Activated naive CD4-positive, alpha-beta T cell treated with anti-CD3 and anti-CD28 coated beads, Interleukin-2, amount 50 U/mL, for 24 hours (primary cell): ENCODE results near the gene NID2.

Experiments used
- H3K27ac Mint-ChIP-seq: one replicate; pipeline ENCODE4 v1.8.0; 2021; ENCODE audit warnings: mild to moderate bottlenecking, mixed read lengths
- H3K27me3 Mint-ChIP-seq: one replicate; pipeline ENCODE4 v1.8.0; 2021; ENCODE audit warnings: mixed read lengths
- H3K36me3 Mint-ChIP-seq: one replicate; pipeline ENCODE4 v1.8.0; 2021; ENCODE audit warnings: mixed read lengths
- H3K4me1 Mint-ChIP-seq: one replicate; pipeline ENCODE4 v1.8.0; 2021; ENCODE audit warnings: mixed read lengths
- H3K4me3 Mint-ChIP-seq: one replicate; pipeline ENCODE4 v1.8.0; 2021; ENCODE audit warnings: mild to moderate bottlenecking, mixed read lengths
- H3K9me3 Mint-ChIP-seq: one replicate; pipeline ENCODE4 v1.8.0; 2021; ENCODE audit warnings: mixed read lengths

The NID2 gene, protein sequence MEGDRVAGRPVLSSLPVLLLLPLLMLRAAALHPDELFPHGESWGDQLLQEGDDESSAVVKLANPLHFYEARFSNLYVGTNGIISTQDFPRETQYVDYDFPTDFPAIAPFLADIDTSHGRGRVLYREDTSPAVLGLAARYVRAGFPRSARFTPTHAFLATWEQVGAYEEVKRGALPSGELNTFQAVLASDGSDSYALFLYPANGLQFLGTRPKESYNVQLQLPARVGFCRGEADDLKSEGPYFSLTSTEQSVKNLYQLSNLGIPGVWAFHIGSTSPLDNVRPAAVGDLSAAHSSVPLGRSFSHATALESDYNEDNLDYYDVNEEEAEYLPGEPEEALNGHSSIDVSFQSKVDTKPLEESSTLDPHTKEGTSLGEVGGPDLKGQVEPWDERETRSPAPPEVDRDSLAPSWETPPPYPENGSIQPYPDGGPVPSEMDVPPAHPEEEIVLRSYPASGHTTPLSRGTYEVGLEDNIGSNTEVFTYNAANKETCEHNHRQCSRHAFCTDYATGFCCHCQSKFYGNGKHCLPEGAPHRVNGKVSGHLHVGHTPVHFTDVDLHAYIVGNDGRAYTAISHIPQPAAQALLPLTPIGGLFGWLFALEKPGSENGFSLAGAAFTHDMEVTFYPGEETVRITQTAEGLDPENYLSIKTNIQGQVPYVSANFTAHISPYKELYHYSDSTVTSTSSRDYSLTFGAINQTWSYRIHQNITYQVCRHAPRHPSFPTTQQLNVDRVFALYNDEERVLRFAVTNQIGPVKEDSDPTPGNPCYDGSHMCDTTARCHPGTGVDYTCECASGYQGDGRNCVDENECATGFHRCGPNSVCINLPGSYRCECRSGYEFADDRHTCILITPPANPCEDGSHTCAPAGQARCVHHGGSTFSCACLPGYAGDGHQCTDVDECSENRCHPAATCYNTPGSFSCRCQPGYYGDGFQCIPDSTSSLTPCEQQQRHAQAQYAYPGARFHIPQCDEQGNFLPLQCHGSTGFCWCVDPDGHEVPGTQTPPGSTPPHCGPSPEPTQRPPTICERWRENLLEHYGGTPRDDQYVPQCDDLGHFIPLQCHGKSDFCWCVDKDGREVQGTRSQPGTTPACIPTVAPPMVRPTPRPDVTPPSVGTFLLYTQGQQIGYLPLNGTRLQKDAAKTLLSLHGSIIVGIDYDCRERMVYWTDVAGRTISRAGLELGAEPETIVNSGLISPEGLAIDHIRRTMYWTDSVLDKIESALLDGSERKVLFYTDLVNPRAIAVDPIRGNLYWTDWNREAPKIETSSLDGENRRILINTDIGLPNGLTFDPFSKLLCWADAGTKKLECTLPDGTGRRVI (N-terminal part only)

DNA sequence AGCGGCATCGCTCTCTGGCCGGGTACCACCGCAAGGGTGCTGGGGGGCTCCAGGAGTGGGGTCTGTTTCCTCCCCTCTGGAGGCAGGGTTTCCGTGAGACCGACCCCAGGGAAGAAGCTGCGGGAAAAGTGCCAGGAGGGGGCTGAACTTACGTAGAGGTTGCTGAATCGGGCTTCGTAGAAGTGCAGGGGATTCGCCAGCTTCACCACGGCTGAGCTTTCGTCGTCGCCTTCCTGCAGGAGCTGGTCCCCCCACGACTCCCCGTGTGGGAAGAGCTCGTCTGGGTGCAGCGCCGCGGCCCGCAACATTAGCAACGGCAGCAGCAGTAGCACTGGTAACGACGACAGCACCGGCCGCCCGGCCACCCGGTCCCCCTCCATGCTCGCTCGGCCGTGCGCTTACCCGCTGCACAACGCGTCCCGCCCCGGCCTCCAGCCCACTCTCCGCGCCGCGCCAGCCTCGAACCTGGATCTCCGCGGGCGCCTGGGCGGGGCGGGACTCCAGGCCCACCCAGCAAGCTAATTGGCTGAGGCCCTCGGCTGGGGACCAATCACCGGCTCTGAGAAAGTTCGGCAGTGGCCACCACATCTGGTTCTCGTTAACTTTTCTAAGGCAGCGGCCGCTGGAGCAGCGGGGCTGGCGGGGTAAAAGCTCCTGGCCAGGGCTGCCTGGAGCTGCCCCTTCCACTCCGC lies at the start of gene NID2:
Gene NID2 (minus strand): TSS at position 445 of the 692 bp plus-strand sequence. CDS start 65 bp downstream, at position 380.
- Mint-ChIP-seq H3K36me3 (no peaks in the 10 kb centered on the region), H3K27me3 (peaks cover 34% of the 10 kb centered on the region), H3K4me3 (peak within 1 kb of the TSS; percentile 61), H3K4me1 (peaks cover 17% of the 10 kb centered on the region), H3K27ac (no peak within 1 kb of the TSS), H3K9me3 (no peaks in the 10 kb centered on the region)

DNA sequence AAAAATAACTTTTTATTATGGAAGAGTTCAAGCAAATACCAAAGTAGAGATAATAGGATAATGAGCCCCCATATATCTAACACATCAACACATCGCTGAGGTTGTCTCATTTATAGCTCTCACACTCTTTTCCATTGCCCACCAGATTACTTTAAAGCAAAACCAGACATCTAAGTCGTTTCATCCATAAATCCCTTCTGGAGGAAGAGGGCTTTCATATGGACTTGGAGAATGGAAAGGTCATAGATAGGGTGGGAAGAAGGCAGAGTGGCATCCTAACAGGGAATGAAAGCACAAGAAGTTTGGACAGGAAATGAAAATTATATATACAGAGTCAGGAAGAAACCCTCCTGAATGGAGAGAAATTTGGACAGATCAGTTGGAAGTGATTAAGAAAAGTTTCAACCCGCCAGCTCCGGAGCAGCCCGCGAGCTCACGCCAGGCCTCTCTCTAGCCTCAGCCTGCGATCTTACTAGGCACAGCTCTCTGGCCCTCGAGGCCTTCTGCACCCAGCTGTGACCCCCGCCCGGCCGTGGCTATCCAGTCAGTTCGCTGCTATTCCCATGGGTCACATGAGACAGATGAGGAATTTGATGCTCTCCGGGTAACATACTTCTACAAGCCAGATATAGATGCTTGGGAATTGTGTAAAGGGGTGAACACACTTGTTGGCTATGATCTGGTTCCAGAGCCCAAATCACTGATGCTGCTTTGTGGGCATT lies 48.4 kb upstream of the NID2 start:
- Mint-ChIP-seq H3K4me1 (no peaks in the 10 kb centered on the region), H3K36me3 (no peaks in the 10 kb centered on the region), H3K4me3 (no peak overlapping the region), H3K27me3 (no peaks in the 10 kb centered on the region), H3K9me3 (no peaks in the 10 kb centered on the region), H3K27ac (no peak overlapping the region)

DNA sequence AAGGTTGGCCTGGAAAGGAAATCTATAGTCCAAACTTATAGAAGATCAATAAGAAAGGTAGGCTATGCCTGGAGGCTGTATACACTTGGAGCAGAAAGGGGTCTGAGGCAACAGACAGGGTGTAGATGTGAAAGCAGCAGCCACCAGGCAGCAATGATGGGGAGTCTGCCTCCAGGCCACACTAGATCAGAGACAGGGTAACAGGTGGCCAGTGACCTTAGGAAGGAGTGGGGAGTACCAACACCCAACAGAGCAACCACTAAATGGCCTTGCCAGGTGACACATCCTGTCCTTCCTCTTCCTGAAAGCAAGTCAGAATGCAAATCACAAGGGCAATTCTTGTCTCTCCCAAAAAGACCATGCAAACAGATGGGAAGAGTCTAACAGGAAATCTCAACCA lies 46.4 kb upstream of the NID2 start:
- Mint-ChIP-seq H3K36me3 (no peaks in the 10 kb centered on the region), H3K27ac (no peak overlapping the region), H3K9me3 (no peaks in the 10 kb centered on the region), H3K4me3 (no peak overlapping the region), H3K27me3 (no peaks in the 10 kb centered on the region), H3K4me1 (no peaks in the 10 kb centered on the region)

DNA sequence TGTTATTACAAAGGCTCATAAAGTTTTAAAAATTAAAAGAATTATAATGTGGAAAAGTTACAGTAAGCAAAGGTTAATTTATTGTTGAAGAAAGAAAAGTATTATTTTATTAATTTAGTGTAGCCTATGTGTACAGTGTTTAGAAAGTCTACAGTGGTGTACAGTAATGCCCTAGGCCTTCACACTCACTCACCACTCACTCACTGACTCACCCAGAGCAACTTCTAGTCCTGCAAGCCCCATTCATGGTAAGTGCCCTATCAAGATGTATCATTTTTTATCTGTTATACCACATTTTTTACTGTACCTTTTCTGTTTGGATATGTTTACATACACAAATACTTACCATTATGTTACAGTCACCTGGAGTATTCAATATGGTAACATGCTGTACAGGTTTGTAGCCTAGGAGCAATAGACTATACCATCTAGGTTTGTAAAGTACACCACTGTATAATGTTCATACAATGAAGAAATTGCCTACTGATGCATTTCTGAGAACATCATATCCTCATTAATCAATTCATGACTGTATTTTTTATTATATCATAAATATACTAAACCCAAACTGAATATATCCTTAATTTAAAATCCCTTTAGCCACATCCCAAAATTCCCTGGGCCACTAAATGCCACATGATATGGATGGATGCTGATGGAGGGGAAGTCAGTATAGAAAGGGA lies 43.6 kb upstream of the NID2 start:
- Mint-ChIP-seq H3K9me3 (no peaks in the 10 kb centered on the region), H3K4me3 (no peak overlapping the region), H3K27ac (no peak overlapping the region), H3K27me3 (peaks cover 4% of the 10 kb centered on the region), H3K36me3 (peaks cover 1% of the 10 kb centered on the region), H3K4me1 (no peaks in the 10 kb centered on the region)

DNA sequence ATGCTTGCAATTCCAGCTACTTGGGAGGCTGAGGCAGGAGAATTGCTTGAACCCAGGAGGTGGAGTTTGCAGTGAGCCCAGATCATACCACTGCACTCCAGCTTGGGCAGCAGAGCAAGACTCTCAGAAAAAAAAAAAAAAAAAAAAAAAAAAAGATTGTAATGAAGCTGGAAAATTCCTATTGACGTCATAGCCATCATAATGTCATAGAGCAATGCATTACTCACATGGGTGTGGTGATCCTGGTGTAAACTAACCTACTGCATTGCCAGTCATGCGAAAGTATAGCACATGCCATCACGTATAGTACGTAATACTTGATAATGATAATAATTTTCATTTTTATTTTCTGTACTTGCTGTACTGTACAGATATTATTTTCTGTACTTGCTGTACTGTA lies 42.7 kb upstream of the NID2 start:
- peaks cover 1% of the 10 kb centered on the region for H3K36me3 Mint-ChIP-seq
- H3K27me3 Mint-ChIP-seq, result peaks cover 4% of the 10 kb centered on the region
- H3K4me3 Mint-ChIP-seq, result no peak overlapping the region
- no peak overlapping the region for H3K27ac Mint-ChIP-seq
- no peaks in the 10 kb centered on the region for H3K9me3 Mint-ChIP-seq
- no peaks in the 10 kb centered on the region for H3K4me1 Mint-ChIP-seq

DNA sequence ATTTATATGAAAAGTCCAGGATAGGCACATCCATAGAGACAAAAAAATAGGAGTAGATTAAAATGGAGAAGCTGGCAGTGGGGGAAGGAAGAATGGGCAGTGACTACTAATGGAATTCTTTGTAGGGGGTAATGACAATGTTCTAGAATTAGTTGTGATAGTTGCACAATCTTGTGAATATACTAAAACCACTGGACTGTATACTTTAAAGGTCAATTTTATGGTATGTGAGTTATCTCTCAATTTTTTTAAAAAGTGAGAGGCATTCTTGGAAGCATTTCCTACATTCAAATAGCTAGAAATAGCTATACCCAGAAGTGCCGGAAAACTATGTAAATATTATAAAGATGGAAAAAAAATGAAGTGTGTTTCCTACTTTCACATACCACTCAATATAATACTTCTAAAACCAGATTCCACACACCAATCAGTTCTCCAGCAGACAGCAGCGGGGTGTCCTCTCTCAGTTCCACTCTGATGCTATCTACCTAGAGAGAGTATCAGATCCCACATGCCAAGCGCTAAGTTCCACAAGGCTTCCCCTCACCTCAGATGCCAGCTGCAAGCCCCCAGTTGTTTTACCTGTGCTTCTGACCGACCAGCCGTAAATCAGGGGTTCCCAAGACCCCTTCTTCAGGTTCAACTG lies 41.7 kb upstream of the NID2 start:
- H3K36me3 Mint-ChIP-seq, result peaks cover 1% of the 10 kb centered on the region
- H3K9me3 Mint-ChIP-seq, result no peaks in the 10 kb centered on the region
- H3K27me3 Mint-ChIP-seq, result peaks cover 4% of the 10 kb centered on the region
- no peak overlapping the region for H3K4me3 Mint-ChIP-seq
- no peaks in the 10 kb centered on the region for H3K4me1 Mint-ChIP-seq
- no peak overlapping the region for H3K27ac Mint-ChIP-seq

DNA sequence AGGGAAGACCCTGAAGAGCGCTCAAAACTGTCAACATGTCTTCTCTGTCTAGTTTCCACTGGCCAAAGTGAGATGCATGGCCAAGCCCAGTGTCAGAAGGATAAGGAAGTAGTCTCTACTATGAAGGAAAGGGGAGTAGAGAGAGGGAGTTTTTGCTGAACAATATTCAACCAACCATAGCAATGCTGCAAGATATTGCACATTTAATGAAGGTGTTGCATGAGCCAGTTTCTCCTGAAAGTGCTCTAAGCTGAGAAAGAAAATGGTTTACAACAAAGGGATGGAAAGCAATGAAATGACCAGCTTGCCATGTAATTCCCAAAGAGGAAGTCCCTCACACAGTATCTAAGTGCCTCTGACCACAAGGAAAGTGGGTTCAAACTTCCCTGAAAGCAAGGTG lies 40.0 kb upstream of the NID2 start:
- Mint-ChIP-seq H3K27ac (no peak overlapping the region), H3K9me3 (no peaks in the 10 kb centered on the region), H3K27me3 (peaks cover 4% of the 10 kb centered on the region), H3K36me3 (peaks cover 1% of the 10 kb centered on the region), H3K4me1 (no peaks in the 10 kb centered on the region), H3K4me3 (no peak overlapping the region)

DNA sequence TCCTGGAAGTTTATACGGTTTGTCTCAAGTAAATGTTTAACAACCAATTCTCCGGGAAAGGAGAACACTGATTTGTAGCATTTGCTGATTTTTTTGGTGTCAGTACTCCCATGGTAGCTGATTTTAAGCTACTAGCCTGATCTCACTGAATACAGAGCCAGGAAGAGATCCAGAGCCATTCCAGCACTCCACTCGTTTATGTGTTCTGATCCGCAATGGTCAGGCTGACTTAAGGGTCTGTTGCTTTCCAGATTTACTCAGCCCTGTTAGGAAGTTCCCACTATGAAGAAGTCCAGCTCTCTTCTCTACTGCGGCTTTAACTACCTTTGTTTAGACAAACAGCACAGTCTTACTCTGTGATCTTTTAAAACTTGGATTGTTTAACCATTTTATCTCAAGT lies 38.0 kb upstream of the NID2 start:
- Mint-ChIP-seq H3K27me3 (peaks cover 4% of the 10 kb centered on the region), H3K9me3 (no peaks in the 10 kb centered on the region), H3K4me3 (no peak overlapping the region), H3K4me1 (no peaks in the 10 kb centered on the region), H3K36me3 (peaks cover 1% of the 10 kb centered on the region), H3K27ac (no peak overlapping the region)

DNA sequence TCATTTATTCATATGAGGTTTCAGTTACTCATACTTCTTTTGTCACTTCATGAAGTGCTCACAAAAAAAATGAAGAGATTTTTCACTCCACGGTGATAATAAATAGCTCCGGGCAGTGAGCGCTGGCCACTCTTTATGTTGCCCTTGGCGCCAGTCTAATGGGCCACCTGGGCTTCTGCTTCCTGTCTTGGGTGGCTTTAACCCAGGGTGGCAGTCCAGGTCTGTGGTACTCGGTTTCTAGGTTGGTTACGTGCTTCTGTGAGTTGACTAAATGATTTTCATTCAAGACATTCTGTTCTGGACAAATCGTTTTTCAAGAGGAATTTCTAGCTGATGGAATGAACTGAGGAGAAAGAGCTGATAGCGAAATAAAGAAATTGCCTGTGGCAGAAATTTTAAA lies 34.6 kb upstream of the NID2 start:
- H3K36me3 Mint-ChIP-seq, result no peaks in the 10 kb centered on the region
- no peaks in the 10 kb centered on the region for H3K4me1 Mint-ChIP-seq
- no peak overlapping the region for H3K27ac Mint-ChIP-seq
- no peaks in the 10 kb centered on the region for H3K9me3 Mint-ChIP-seq
- peaks cover 2% of the 10 kb centered on the region for H3K27me3 Mint-ChIP-seq
- H3K4me3 Mint-ChIP-seq, result no peak overlapping the region

DNA sequence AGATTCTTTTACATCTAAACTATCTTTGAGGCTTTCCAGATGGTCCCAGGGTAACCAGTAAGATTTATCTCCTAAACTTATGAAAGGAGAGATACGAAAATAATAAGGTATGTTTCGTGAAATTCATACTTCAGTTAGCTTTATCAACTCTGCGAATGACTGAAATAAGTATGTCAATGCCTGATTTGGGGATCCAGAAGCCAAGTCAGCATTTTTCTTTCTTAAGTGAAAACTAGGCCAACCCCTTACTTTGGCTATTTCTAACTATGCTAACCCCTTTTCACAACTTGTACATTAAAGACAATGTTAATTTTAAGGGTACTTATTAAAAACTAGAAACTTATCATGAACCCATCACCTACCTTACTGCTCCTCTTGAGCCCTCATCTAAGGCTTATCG lies 26.9 kb upstream of the NID2 start:
- H3K4me1 Mint-ChIP-seq, result no peaks in the 10 kb centered on the region
- no peak overlapping the region for H3K4me3 Mint-ChIP-seq
- no peaks in the 10 kb centered on the region for H3K36me3 Mint-ChIP-seq
- H3K27ac Mint-ChIP-seq, result no peak overlapping the region
- no peaks in the 10 kb centered on the region for H3K9me3 Mint-ChIP-seq
- peaks cover 5% of the 10 kb centered on the region for H3K27me3 Mint-ChIP-seq

DNA sequence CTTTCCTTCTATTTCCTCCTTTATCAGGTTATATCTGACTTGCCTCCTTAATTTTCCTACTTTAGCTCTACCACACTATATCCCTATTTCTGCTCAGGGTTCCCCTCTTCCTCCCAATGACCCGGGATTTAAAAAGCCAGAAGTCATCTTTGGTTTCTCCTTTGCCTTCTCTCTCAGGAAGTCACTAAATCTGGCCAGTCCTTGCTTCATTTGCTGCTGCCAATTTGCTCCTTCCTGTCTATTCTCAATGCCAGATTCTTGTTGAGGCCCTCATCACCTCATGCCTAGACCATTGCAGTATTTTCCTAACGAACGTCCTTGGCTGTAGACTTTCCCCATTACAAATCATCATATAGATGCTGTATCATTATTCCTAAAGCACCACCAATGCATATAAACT lies 26.5 kb upstream of the NID2 start:
- peaks cover under 1% of the 10 kb centered on the region for H3K36me3 Mint-ChIP-seq
- H3K4me3 Mint-ChIP-seq, result no peak overlapping the region
- peaks cover 7% of the 10 kb centered on the region for H3K27me3 Mint-ChIP-seq
- no peaks in the 10 kb centered on the region for H3K4me1 Mint-ChIP-seq
- H3K9me3 Mint-ChIP-seq, result no peaks in the 10 kb centered on the region
- H3K27ac Mint-ChIP-seq, result no peak overlapping the region

DNA sequence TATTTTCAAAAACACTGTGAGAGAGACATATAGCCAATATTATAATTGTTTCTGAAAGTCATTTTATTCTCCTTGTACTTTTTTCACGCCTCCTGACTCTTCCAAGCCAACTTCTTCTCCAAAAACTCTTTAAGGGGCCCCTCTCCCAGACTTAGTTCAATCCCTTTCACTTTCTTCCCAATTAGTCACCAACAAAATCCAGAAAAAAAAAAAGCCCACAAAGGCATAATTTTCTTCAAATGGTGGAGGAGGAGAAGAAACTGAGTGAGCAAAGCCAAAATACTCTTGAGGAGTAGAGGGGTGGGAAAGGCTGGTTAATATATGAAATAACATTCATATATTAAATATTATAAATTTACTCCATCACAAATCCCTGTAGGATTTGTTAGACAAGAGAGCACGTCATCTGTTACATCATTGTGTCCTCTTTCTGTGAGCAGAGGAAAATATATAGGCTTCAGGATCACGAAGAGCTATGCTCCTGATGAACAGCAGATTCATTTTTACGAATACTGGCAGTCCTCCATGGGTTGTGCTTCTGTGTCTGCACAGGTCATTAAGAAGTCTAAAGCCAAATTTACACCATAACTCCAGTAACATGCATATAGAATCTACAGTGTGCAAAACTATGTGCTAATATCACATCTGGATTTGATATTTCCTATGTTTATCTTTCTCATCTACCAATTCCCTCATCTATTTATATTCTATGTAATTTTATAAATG lies 25.9 kb upstream of the NID2 start:
- H3K36me3 Mint-ChIP-seq, result peaks cover 1% of the 10 kb centered on the region
- no peak overlapping the region for H3K27ac Mint-ChIP-seq
- no peak overlapping the region for H3K4me3 Mint-ChIP-seq
- no peaks in the 10 kb centered on the region for H3K4me1 Mint-ChIP-seq
- peaks cover 8% of the 10 kb centered on the region for H3K27me3 Mint-ChIP-seq
- no peaks in the 10 kb centered on the region for H3K9me3 Mint-ChIP-seq

DNA sequence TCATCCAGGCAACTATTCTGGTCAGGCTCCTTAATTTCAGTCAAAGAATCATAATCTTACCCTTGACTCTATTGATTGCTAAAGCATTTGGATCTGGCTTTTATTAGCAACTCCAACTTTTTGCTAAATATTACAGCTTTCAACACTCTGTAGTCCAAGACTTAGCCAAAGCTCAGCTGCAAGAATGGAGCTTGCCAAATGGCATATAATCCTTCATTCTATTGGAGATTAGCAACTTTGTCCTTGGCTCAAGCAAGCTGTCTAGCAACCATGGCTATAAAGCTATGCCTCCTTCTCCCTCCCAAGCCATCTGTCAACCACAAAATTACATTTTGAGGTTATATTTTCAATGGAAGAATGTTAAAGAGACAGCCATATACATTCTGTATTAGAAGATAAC lies 23.1 kb upstream of the NID2 start:
- H3K4me3 Mint-ChIP-seq, result no peak overlapping the region
- H3K4me1 Mint-ChIP-seq, result no peaks in the 10 kb centered on the region
- no peaks in the 10 kb centered on the region for H3K9me3 Mint-ChIP-seq
- peaks cover 1% of the 10 kb centered on the region for H3K36me3 Mint-ChIP-seq
- peaks cover 10% of the 10 kb centered on the region for H3K27me3 Mint-ChIP-seq
- no peak overlapping the region for H3K27ac Mint-ChIP-seq
